NCI-H446 (cell line): Measurements from ENCODE around the gene HIRA.

ENCODE experiments used
- DNase-seq, 2 experiments: peaks; one replicate each; lab custom pipeline; 2025; lab: John Stamatoyannopoulos, UW

The HIRA gene

GRCh38 chr22:19431649-19432132 is at the start of gene HIRA:
HIRA (minus strand) TSS chr22:19431733; CDS start chr22:19431476, 257 bp downstream.
- DNase-seq: peak; percentile 62 to 90

GRCh38 chr22:19480789-19481188 is 49.3 kb upstream of the HIRA start:
- no peak for DNase-seq

- no peak for DNase-seq
Measured at GRCh38 chr22:19480173-19480568, 48.6 kb upstream of the HIRA start.

GRCh38 chr22:19479355-19480172 is 48.0 kb upstream of the HIRA start, which contains the start of gene CDC45:
CDC45 (plus strand) TSS chr22:19479920; CDS start chr22:19479969, 49 bp downstream.
- DNase-seq: peak; percentile 94 to 98

DNA sequence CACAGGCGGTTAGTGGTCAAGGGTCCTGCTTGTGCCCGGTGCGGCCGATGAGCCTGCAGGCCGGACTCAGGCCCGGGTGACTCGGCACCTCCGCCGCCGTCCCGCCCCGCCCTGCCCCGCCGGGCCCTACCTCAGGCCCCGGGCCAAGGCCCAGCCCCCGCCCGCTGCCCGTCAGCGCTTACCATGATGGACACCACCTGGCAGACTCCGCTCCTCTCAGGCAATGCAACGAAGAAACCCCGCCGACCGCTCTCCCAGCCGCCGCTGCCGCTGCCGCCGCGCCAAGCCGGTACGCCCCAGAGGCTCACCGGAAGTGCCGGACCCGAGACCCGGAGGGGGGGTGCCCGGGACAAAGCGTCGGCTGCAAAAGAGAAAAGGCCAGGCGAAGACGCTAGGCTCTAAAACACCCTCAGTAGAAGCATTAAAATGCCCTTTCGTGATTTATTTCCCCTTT is 47.4 kb upstream of the HIRA start, which contains the start of gene UFD1:
UFD1 (minus strand) TSS at position 293 of the 454 bp plus-strand sequence; CDS start at position 185, 108 bp downstream.
- DNase-seq: peak; percentile 85 to 89

- peak in 1 of 2 experiments; percentile 33 for DNase-seq
Measured at GRCh38 chr22:19478045-19478900, 46.7 kb upstream of the HIRA start.

- DNase-seq: peak in 1 of 2 experiments; percentile 12
Measured at GRCh38 chr22:19477321-19478044, 46.0 kb upstream of the HIRA start.

DNA sequence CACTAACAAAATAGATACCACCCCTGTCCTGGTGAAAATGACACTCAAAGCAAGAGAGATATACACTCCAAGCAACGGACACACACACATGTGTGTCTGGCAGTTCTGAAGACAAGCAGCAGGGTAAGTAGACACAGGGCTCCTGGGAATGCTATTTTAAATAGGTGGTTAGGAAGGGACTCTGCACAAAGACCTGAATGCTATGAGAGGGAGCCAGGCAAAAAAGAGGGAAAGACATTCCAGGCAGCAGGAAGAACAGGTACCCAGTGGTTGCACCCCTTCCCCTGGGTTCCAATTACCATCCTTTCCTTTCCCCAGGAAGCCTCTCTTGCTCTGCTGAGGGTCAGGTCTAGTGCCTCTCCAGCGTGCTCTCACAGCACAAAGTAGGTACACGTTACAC is 44.5 kb upstream of the HIRA start:
- no peak for DNase-seq

DNA sequence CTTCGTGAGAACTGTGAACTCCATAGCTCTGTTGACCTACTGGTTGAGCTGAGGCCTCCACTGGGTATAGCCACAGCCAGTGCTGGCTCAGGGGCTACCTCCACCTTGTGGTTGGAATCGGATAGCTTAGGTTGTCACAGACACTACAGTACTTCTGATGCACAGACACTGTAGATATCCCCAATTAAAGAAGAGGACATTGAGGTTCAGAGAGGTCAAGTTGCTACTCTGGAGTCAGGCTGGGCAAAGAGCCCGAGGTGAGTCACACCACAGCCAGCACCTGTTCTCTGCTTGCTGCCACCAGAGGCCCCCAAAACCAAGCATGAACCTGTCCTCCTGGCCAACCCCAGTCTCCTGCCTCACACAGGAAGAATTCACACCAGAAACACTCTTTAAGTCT is 42.0 kb upstream of the HIRA start:
- no peak for DNase-seq

DNA sequence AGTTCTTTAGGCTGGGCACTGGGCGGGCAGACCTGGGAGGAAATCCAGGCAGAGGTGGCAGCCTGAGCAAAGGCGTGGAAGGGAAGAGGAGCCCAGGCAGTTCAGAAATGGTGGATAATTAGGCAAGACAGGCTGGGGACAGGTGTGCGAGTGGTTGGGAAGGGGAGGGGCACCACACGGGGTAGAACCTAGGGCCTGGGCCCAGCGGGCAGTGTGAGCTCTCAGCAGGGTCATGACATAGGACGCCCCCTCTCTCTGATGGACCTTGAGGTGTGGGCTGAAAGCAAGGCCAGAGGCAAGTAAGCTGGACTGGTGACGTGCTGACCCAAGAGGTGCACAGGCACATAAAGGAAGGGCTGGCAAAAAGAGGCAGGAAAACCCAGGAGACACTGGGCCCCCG is 40.7 kb upstream of the HIRA start:
- DNase-seq: no peak

- DNase-seq: no peak
Measured at GRCh38 chr22:19471572-19471971, 40.0 kb upstream of the HIRA start.

DNA sequence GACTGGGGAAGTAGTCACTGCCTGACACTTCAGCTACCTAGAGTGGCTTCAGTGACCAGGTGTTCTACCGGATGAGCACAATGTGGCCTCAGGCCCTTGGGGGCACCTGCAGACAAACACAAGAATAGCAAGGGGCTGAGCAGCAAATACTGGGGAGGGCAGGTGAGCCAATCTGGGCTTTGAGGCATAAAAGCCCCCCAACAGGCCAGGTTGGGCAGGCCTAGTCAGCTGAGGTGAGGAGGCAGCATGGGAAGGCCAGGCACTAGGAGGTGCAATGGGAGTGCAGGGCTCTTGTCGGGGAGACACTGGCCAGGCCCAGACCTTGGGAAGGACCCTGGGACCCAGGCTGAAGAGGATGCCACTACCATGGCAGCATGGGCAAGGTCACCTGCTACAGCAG is 38.5 kb upstream of the HIRA start:
- no peak for DNase-seq

- no peak for DNase-seq
Measured at GRCh38 chr22:19469421-19469820, 37.9 kb upstream of the HIRA start.

DNA sequence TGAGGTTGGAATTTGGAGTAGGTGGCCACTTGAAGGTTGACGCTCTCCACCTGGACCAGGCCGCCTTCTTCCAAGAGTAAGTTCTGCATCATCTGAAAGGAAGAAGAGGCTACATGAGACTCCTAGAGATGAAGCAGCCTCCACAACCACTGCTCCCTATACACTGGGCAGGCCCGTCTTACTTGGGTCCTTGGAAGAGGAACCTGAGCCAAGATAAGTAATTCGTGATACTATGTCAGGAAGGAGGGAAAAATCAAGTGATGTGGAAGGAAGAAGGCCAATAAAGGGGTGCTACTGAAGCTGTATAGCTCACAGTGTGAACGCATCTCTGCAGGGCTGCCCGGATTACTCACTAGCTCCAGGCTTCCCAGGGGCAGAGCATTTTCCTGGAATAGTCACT is 36.4 kb upstream of the HIRA start:
- DNase-seq: no peak

- no peak for DNase-seq
Measured at GRCh38 chr22:19466848-19467752, 35.6 kb upstream of the HIRA start.

GRCh38 chr22:19466126-19466716 is 34.7 kb upstream of the HIRA start:
- peak in 1 of 2 experiments; percentile 74 for DNase-seq

GRCh38 chr22:19464975-19465374 is 33.4 kb upstream of the HIRA start:
- DNase-seq: no peak

- DNase-seq: no peak
Measured at GRCh38 chr22:19464546-19464945, 33.0 kb upstream of the HIRA start.

DNA sequence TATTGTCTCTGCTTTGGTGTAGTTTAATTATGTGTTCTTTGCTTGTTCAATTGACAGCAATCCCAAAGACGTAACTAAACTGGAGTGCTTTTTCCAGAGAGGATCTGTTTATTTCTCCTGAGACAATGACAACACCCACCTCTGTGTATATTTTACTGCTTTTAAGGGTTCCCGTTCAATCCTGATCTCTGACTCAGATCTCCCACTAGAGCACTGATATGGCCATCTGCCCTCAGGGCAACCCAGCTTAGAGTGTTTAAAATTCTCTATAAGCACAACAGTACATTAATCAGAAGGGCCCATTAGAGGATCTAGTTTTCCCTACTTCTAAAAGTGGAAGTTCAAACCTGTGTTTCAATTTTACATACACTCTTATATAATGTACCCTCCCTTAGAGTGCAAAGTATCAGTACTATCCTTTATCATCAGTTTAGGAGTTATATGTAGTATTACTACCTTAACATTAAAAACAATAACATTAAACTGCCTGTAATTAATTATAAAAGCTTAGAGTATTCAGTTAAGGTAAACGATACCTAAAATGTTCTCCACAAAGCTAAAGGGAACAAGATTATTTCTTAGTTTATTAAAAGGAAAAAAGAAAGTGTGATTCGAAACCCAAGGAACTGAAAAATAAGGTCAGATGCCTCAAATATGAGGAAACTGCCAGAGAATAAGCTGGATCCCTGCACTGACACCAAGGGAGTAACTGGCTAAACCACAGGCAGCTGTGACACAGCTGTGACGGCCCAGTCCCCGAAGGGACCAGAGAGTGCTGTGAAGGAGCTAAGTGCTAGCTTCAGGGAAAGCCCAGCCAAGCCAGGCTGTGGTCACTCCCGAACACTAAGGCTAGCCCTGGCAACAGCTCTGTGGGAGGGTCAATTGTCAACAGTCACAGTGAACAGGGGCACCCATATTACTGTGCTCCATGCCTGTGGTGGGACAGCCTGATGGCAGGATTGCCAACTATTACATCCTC is 32.2 kb upstream of the HIRA start:
- no peak for DNase-seq
